Posterior cingulate gyrus (tissue), 11 donors: ENCODE measurements around the gene LRMDA.
A peak's percentile ranks its signal among the peaks of the same experiment; 100 is the strongest.

ENCODE experiments used
- DNase-seq, 10 donors: peaks; one replicate each; pipeline versions ENCODE4 v3.0.0 to v3.0.0-alpha.2; 2020 to 2021; ENCODE audit warnings: mixed read lengths in 3 of 10
- intact Hi-C: fragments of 100-400 bp; cut with DNase I; formaldehyde crosslinking; loops from one replicate; pipeline ENCODE4 v1.15.1; 2023

LRMDA gene

GRCh38 chr10:76234499-76235226 is 803.2 kb downstream of the LRMDA start:
- no peak for DNase-seq
- intact Hi-C loops: no loop called here

DNA sequence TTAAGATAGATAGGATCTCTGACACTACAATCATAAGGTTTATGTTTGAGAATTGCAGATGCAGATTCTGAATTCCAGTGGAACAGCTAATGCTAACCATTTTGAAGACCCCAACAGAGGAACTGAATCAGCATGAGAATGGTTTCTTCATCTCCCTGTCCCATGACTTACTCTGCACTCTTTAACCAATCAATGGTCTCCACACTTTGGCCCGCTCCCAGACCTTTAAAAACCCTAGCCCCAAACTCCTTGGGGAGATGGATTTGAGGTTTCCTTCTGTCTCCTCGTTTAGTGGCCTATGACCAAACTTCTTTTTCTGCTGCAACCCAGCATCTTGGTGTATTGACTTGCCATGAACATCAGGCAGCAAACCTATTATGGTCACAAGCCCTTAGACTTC is 804.9 kb downstream of the LRMDA start:
- intact Hi-C loops: no loop called here
- DNase-seq: no peak

GRCh38 chr10:76242956-76243355 is 811.5 kb downstream of the LRMDA start:
- intact Hi-C loops: no loop called here
- no peak for DNase-seq

GRCh38 chr10:76244061-76244686 is 812.8 kb downstream of the LRMDA start:
- DNase-seq: peak in 1 of 10 donors; percentile 7
- intact Hi-C loops: no loop called here

- DNase-seq: no peak
- intact Hi-C loops: no loop called here
These were observed 814.6 kb downstream of the LRMDA start for GRCh38 chr10:76245951-76246495.

DNA sequence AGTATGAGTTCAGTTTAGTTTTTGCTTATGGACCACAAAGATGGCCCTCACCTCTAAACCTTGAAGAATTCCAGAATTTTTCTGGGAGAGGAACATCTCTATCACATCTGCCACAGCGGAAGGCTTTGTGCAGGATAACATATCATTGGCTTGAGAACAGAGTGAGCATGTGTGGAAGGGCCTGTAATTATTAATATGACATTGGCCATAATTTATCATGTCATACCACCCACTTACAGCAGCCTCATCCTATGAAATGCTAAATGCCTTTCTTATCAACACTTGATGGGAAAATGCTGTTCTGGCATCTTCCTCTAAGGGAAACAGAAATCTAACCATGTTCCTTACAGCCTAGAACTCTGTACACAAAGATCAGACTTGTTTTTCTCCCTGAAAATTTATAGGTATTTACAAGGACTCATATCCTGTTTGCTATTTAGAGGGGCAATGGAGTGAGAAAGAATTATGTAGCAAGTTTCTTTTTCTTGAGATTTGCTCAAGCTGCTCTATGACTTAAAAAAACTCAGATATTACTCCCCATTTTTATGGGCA is 817.3 kb downstream of the LRMDA start:
- DNase-seq: no peak
- intact Hi-C loops: no loop called here

DNA sequence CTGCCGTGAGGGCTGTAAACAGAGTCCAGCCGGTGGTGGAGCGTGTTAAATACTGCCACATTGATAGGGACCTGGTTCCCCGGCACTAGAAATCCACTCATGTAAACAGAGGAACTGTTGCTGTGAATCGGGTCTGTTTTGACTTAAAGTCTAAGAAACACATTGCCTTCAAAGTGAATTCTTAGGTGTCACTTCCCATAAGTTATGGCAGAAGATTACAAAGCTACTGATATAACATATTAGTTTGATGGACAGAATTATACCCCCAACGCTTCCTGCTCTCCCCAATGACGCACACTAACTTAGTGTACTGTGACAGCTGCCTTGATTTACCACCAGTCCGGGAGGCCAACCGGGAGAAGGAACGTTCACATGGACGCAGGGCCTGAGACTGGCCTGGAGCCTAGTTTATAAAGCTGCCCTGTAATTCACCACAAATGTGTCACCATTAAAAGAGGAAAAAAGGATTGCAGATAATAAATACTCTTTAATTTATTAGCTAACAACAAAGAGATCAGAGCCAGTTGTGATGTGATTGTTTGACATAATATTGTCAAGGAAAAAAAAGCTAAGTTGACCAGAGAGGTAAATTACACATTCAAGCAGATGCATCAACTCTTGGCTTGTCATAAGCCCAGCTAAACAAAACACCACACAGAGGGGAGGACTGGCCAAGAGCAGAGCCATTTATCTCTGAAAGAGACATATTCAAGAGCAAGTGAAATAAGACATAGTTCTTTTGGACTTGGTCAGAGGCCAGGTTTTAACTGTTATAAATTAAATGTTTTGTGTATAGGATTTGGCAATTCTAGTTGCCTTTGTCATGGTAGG is 820.6 kb downstream of the LRMDA start:
- intact Hi-C loops: no loop called here
- no peak for DNase-seq

DNA sequence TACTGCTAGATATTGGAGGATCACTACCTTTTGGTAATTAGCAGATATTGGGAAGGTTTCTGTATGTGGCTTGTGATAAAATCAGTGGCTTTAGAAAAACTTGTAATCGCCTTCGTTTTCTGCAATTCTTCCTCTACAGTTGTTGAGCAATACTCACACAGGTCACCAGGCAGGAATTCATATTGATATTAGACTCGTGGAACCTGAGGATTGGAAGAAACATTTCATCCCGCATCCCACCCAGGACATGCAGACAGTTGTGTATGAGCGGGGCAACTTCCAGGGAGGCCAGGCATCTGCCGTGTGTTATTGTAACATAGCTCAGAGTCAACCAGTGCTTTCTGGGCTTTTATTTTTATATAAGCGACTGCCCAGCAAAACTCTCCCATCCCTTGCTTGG is 821.3 kb downstream of the LRMDA start:
- DNase-seq: no peak
- intact Hi-C loops: no loop called here

GRCh38 chr10:76255241-76255640 is 823.8 kb downstream of the LRMDA start:
- no peak for DNase-seq
- intact Hi-C loops: no loop called here

DNA sequence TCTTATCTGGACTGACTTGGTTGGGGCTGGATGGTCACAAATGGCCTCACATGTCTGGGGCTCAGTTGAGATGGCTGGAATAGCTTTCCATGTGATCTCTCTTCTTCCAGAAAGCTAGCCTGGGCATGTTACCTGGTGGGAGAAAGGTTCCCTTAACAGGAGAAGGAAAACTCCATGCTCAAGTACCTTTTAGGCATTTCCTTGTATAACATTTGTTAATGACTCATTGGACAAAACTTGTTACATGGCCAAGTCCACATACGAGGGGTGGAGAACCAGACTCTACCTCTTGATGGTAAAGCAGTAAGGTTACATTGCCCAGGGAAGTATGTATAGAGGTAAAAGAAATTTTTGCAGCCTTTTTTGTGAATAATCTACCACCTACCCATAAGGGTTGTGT is 826.4 kb downstream of the LRMDA start:
- intact Hi-C loops: no loop called here
- no peak for DNase-seq

GRCh38 chr10:76265441-76266113 is 834.2 kb downstream of the LRMDA start:
- intact Hi-C loops: no loop called here
- no peak for DNase-seq

DNA sequence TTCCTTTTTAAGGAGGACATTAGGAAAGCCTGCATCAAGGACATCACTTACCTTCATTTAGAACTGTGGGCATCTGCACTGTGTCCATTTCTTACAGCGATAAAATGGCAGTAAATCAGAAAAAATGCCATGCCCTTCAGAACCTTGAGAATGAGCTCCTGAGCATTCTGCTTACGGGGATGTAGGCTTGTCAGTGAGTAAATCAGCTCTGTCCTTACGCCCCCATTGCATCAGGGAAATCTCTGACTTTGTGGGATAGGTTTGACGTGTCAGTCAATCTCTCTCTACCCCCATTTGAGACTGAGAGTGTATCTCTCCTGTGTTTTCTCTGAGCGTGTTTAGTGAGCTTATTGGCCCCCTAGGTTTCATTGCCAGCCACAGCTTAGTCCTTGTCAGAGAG is 837.1 kb downstream of the LRMDA start:
- intact Hi-C loops: no loop called here
- DNase-seq: no peak

GRCh38 chr10:76268954-76269353 is 837.5 kb downstream of the LRMDA start:
- DNase-seq: no peak
- intact Hi-C loops: no loop called here

- DNase-seq: no peak
- intact Hi-C loops: no loop called here
These were observed 839.0 kb downstream of the LRMDA start for GRCh38 chr10:76270464-76270863.

DNA sequence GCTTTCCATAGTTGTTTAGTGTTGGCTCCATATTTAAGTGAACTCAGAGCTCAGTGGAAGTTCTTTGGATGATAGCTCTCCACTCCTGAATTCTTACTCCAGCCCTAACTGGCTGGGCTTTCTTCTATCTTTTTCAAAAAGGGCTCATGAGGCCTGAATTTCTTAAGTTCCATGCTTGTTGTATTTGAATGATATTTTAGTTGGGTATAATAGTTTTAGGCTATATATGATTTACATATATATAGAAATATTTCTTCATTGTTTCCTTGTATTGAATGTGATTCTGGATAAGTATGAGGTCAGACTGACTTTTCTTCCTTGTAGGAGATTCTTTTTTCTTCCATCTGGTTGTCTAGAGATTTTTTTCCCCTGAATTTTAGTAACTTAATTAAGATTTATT is 843.5 kb downstream of the LRMDA start:
- intact Hi-C loops: no loop called here
- no peak for DNase-seq

- no peak for DNase-seq
- intact Hi-C loops: no loop called here
These were observed 847.5 kb downstream of the LRMDA start for GRCh38 chr10:76278811-76279460.

- intact Hi-C loops: no loop called here
- no peak for DNase-seq
These were observed 850.2 kb downstream of the LRMDA start for GRCh38 chr10:76281659-76282058.

GRCh38 chr10:76282061-76283025 is 850.9 kb downstream of the LRMDA start:
- DNase-seq: no peak
- intact Hi-C loops: no loop called here

DNA sequence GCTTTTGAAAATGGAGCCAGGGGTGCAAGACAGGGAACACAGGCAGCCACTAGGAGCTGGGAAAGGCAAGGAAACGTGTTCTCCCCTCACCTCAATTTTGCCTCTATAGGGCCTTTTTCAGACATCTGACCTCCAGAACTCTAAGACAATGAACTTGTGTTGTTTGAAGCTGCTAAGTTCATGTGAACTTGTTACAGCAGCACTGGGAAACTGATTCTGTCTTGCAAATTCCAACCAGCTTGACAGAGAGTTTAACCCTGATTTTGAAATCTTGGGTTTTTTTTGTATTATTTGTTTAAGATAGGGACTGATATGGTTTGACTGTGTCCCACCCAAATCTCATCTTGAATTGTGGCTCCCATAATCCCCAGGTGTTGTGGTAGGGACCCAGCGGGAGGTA is 852.9 kb downstream of the LRMDA start:
- no peak for DNase-seq
- intact Hi-C loops: no loop called here
